Tibial artery (tissue), 4 donors: ENCODE data around the gene CDC42EP4.
"Not testable (repeated sequence)": the region's sequence is repeated elsewhere in the genome, so short reads cannot be mapped to it uniquely, and the experiment has no call there.

Experiments
- DNase-seq, 2 donors: peaks; one replicate each; pipeline ENCODE4 v3.0.0-alpha.2; 2019
- H3K27ac ChIP-seq, 2 donors: fragments of 200-600 bp; sonication (generic) in 1 of 2; 1 replicate in 1 of 2; 2 replicates in 1 of 2; pipeline ENCODE4 v1.5.1; 2018 to 2019; ENCODE audit warnings: mild to moderate bottlenecking in 1 of 2
- H3K27me3 ChIP-seq, 2 donors: fragments of 200-600 bp; sonication (generic) in 1 of 2; one replicate each; pipeline versions ENCODE4 v1.5.1 to v1.6.0; 2016 to 2019
- H3K36me3 ChIP-seq, 3 donors: fragments of 200-600 bp; sonication (generic) in 2 of 3; one replicate each; pipeline ENCODE4 v1.5.1; 2016 to 2019; ENCODE audit warnings: mild to moderate bottlenecking in 2 of 3
- H3K4me1 ChIP-seq, 4 donors: fragments of 200-600 bp; sonication (generic) in 2 of 4; 1 replicate in 3 of 4; 2 replicates in 1 of 4; pipeline ENCODE4 v1.5.1; 2016 to 2019
- H3K4me3 ChIP-seq, 2 donors: fragments of 200-600 bp; sonication (generic) in 1 of 2; 1 replicate in 1 of 2; 2 replicates in 1 of 2; pipeline ENCODE4 v1.5.1; 2018 to 2019; ENCODE audit warnings: mild to moderate bottlenecking in 2 of 2
- H3K9me3 ChIP-seq, 3 donors: fragments of 200-600 bp; sonication (generic) in 1 of 3; one replicate each; pipeline ENCODE4 v1.5.1; 2016 to 2019
- intact Hi-C: fragments of 100-400 bp; cut with DNase I; formaldehyde crosslinking; loops from one replicate; pipeline ENCODE4 v1.15.0; 2023; ENCODE audit warnings: low total_unique reads
- TF ChIP-seq, protein P1 (sequence below), 2 experiments: fragments of 200-600 bp in 1 of 2; fragments of 450-650 bp in 1 of 2; IDR thresholded peaks; one replicate each; pipeline ENCODE4 v1.5.1; 2017 to 2019; ENCODE audit warnings: antibody characterized with exemption in 2 of 2, mild to moderate bottlenecking in 1 of 2, moderate library complexity in 1 of 2

Gene CDC42EP4

DNA sequence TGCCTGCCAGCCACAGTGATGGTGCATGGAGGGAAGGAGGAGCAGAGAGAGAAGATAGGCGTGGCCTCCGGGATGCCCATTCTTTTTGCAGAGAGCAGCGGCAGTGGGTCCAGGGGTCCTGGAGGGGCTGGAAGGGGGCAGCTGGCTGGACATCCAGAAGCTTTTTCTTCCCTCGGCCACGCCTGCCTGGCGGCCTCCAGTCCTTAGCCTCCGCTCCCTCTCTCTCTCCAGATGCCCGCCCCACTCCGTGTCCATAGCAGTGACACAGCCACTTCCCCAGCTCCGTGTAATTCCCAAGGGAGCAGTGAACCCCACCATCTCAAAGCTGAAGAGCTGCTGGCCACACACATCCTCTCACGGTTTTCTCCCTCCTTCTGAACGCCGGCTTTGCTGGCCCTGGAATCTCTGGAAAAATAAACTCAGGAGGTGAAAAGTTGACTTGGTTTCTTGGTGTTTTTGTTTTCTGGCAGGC is 26.3 kb upstream of the CDC42EP4 start:
- TF ChIP-seq, protein P1, sequence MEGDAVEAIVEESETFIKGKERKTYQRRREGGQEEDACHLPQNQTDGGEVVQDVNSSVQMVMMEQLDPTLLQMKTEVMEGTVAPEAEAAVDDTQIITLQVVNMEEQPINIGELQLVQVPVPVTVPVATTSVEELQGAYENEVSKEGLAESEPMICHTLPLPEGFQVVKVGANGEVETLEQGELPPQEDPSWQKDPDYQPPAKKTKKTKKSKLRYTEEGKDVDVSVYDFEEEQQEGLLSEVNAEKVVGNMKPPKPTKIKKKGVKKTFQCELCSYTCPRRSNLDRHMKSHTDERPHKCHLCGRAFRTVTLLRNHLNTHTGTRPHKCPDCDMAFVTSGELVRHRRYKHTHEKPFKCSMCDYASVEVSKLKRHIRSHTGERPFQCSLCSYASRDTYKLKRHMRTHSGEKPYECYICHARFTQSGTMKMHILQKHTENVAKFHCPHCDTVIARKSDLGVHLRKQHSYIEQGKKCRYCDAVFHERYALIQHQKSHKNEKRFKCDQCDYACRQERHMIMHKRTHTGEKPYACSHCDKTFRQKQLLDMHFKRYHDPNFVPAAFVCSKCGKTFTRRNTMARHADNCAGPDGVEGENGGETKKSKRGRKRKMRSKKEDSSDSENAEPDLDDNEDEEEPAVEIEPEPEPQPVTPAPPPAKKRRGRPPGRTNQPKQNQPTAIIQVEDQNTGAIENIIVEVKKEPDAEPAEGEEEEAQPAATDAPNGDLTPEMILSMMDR (IDR thresholded peaks at IDR 0.05) = no peak
- Histone ChIP-seq H3K27me3 (no peaks in the 10 kb centered on the region), H3K27ac (peak overlapping the region; percentile 63 to 64), H3K4me1 (peaks cover 0 to 42% (median 22%) of the 10 kb centered on the region in 4 donors), H3K4me3 (peak overlapping the region; percentile 18 to 19), H3K36me3 (no peaks in the 10 kb centered on the region), H3K9me3 (no peaks in the 10 kb centered on the region)
- intact Hi-C loops = no loop called here
- DNase-seq = peak; percentile 61 to 82

DNA sequence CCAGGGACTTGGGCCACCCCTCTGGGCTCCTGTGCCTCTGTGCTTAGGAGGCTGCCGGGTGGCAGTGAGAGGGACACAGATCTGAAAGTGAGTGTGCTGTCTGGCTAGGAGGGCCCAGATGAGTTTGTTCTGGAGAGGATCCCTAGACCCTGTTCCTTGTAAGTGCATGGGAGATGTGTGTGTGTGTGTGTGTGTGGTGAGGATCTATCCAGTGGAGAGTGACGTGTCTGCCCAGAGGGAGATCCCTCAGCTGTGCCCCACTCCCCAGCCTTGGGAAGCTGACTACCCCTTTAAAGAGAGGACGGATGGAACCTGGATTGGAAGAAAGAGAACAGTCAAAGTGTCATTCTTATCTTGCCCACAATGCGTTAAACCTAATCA is 25.5 kb upstream of the CDC42EP4 start:
- intact Hi-C loops = no loop called here
- Histone ChIP-seq H3K36me3 (no peaks in the 10 kb centered on the region), H3K27ac (peak overlapping the region in 1 of 2 donors; percentile 63), H3K9me3 (no peaks in the 10 kb centered on the region), H3K4me3 (no peak overlapping the region), H3K4me1 (peaks cover 0 to 35% (median 15%) of the 10 kb centered on the region in 4 donors), H3K27me3 (no peaks in the 10 kb centered on the region)
- no peak for DNase-seq
- TF ChIP-seq, protein P1 (IDR thresholded peaks at IDR 0.05) = no peak

DNA sequence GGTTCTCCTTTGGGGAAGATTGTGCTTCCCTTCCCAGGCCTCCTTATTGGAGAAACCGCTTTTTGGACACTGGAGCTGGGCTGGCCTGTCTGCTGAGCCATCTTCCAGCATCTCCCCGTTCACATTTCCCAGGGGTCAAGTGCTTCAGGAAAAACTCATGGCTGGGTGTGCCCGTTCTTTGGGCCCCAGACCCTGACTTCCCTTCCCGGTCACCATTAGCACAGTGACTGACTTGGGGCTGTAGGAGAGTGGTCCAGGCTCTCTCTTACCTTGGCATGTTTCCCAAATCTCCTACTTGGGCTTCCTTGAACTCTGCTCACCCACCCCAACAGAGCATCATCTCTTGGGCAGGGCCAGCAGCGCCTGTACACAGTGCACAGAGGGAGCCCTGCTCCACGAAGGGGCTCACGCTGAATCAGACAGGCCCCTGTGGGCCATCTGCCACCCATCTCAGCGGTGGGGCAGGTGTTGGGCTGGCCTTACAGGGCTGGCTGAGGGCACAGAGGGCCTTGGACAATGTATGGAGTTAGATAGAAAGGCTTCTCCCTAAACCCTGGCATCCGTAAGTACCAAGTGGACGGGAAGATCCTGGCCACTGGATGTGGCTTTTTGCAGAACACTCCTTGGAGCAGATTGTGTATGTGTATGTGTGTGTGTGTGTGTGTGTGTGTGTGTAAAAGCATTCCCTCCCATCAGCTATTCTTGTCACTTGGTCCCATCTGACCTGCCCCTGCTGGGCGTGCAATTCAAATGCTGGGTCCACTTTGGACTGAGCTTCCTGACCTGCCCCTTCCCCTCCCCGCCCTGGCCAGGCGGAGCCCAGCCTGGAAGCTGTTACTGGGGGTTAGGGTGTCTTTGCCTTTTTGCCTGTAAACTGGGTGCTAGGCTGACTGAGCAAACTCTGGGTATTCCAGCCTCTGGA is 24.9 kb upstream of the CDC42EP4 start:
- no peaks in the 10 kb centered on the region for H3K9me3 ChIP-seq
- no peak for DNase-seq
- intact Hi-C loops = no loop called here
- H3K4me1 ChIP-seq = peaks cover 0 to 28% (median 12%) of the 10 kb centered on the region in 4 donors
- H3K36me3 ChIP-seq = no peaks in the 10 kb centered on the region
- no peaks in the 10 kb centered on the region for H3K27me3 ChIP-seq
- peak overlapping the region in 1 of 2 donors; percentile 63 for H3K27ac ChIP-seq
- TF ChIP-seq, protein P1 (IDR thresholded peaks at IDR 0.05) = no peak
- H3K4me3 ChIP-seq = no peak overlapping the region

DNA sequence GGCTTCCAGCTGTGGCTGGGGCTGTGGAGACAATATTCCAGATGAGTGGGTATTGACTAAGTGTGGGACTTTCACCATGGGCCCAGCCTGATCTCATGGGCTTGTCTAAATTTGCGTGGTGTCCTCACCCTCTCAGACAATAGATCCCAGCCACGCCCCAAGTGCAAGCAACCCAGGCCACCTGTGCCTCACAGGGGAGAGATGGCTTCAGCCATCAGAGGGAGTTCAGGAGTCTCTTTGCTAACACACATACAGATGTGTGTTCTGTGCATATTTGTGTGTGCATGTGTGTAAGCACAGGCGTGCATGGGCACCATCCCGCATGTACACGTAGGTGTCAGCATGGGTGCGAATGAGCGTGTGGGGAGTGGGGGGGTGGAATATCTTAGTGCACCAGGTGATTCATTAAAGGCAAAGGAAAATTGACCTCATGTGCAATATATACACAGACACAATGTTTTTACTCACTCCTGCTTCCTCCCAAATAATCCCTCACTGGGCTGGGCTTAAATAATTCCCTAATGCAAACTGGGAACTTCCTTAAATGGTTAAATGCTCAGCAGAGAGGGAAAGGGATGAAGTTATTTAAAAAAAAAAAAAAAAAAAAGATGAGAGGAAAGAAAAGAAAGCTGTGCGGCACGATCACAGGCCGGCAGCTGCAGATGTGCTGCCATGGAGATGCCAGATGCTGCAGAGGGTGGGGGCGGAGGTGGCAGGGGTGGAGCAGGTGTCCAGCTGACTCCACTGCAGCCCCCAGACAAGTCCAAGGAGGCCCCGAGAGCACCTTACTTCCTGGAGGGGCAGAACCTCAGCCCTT is 24.0 kb upstream of the CDC42EP4 start:
- no peaks in the 10 kb centered on the region for H3K27me3 ChIP-seq
- peaks cover 0 to 28% (median 12%) of the 10 kb centered on the region in 4 donors for H3K4me1 ChIP-seq
- H3K27ac ChIP-seq = no peak overlapping the region
- intact Hi-C loops = no loop called here
- no peaks in the 10 kb centered on the region for H3K9me3 ChIP-seq
- no peak overlapping the region for H3K4me3 ChIP-seq
- DNase-seq = no peak
- no peaks in the 10 kb centered on the region for H3K36me3 ChIP-seq
- TF ChIP-seq, protein P1 (IDR thresholded peaks at IDR 0.05) = no peak

DNA sequence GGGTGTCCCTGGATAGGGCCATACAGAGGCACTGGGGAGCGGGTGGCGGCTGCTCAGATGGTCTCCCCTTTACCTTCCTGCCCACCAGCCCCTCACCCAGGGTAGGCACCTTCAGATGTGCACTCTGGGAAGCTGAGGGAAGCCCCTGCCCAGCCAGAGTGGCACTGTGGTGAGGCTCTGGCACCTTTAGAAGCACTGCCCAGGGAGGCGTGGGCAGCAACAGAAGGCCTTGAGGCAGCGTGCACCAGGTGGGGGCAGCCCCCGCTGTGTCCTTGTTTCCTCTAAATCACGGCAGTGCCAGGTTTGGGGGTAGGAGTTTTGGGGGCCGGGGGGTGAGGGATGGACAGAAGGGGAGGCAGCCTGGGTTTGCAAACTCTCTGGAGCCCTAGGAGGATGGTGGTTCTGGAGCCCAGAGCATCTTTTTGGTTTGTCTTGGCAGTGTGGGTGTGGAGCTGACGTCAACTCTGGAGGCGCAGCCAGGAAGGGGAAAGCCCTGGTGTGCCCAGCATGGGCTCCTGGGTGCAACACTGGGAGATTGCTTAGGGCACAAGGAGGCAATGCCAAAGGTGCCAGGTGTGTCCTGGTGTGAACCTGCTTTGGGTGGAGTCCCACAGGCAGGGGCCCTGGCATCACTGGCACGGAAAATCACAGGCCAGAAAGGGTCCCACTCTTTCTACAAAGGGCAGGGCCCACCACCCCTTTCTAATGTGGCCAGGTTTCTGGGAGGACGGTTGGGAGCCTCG is 23.1 kb upstream of the CDC42EP4 start:
- intact Hi-C loops = no loop called here
- no peaks in the 10 kb centered on the region for H3K36me3 ChIP-seq
- DNase-seq = no peak
- no peaks in the 10 kb centered on the region for H3K9me3 ChIP-seq
- TF ChIP-seq, protein P1 (IDR thresholded peaks at IDR 0.05) = no peak
- H3K4me1 ChIP-seq = peaks cover 0 to 24% (median 12%) of the 10 kb centered on the region in 4 donors
- H3K4me3 ChIP-seq = no peak overlapping the region
- no peak overlapping the region for H3K27ac ChIP-seq
- H3K27me3 ChIP-seq = no peaks in the 10 kb centered on the region

DNA sequence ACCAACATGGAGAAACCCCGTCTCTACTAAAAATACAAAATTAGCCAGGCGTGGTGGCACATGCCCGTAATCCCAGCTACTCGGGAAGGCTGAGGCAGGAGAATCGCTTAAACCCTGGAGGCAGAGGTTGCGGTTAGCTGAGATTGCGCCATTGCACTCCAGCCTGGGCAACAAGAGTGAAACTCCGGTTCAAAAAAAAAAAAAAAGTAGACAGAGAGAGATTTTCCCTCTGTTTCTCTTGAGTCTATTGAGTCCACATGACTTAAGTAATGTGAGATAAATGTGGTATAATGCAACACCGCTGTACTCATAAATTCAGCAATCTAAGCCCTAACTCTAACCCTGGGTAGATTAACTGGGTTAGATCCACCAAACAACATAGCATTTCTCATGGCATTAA is 21.6 kb upstream of the CDC42EP4 start:
- H3K27ac ChIP-seq, H3K9me3 ChIP-seq, intact Hi-C loops, H3K36me3 ChIP-seq, H3K4me3 ChIP-seq, H3K27me3 ChIP-seq: not testable (repeated sequence)
- peaks cover 0 to 14% (median 8%) of the 10 kb centered on the region in 4 donors for H3K4me1 ChIP-seq
- peak in 1 of 2 donors; percentile 57 for DNase-seq
